ENCODE data around the gene PWP2.
"Not testable (repeated sequence)": the region's sequence is repeated elsewhere in the genome, so short reads cannot be mapped to it uniquely, and the experiment has no call there.

The PWP2 gene

GRCh38 chr21:44107026-44107501 lies at the start of gene PWP2:
TSS of gene PWP2 (plus strand) at chr21:44107399. CDS start at chr21:44107417, 18 bp downstream.
- DNase-seq (ENCODE audit: low read depth in 1 of 2, low spot score in 1 of 2); in situ Hi-C loops (cut with HindIII; ENCODE audit: low pct_unique_long_range_greater_than_20kb, low sequenced_read_pairs): not testable (repeated sequence)

- DNase-seq (ENCODE audit: low read depth in 1 of 2, low spot score in 1 of 2) = no peak
- in situ Hi-C loops (cut with HindIII; ENCODE audit: low pct_unique_long_range_greater_than_20kb, low sequenced_read_pairs) = no loop called here
- TF ChIP-seq JUND (IDR thresholded peaks at IDR 0.05; ENCODE audit: low read depth) = no peak
Measured at GRCh38 chr21:44057960-44058651, 49.1 kb upstream of the PWP2 start.

- no peak for DNase-seq (ENCODE audit: low read depth in 1 of 2, low spot score in 1 of 2)
- in situ Hi-C loops (cut with HindIII; ENCODE audit: low pct_unique_long_range_greater_than_20kb, low sequenced_read_pairs) = no loop called here
- no peak for TF ChIP-seq JUND (IDR thresholded peaks at IDR 0.05; ENCODE audit: low read depth)
Measured at GRCh38 chr21:44058652-44058964, 48.6 kb upstream of the PWP2 start.

- no peak for TF ChIP-seq JUND (IDR thresholded peaks at IDR 0.05; ENCODE audit: low read depth)
- no peak for DNase-seq (ENCODE audit: low read depth in 1 of 2, low spot score in 1 of 2)
- in situ Hi-C loops (cut with HindIII; ENCODE audit: low pct_unique_long_range_greater_than_20kb, low sequenced_read_pairs) = no loop called here
Measured at GRCh38 chr21:44058981-44059380, 48.2 kb upstream of the PWP2 start.

- in situ Hi-C loops (cut with HindIII; ENCODE audit: low pct_unique_long_range_greater_than_20kb, low sequenced_read_pairs) = no loop called here
- no peak for TF ChIP-seq JUND (IDR thresholded peaks at IDR 0.05; ENCODE audit: low read depth)
- no peak for DNase-seq (ENCODE audit: low read depth in 1 of 2, low spot score in 1 of 2)
Measured at GRCh38 chr21:44059710-44060109, 47.5 kb upstream of the PWP2 start.

- TF ChIP-seq JUND (IDR thresholded peaks at IDR 0.05; ENCODE audit: low read depth) = no peak
- no peak for DNase-seq (ENCODE audit: low read depth in 1 of 2, low spot score in 1 of 2)
- in situ Hi-C loops (cut with HindIII; ENCODE audit: low pct_unique_long_range_greater_than_20kb, low sequenced_read_pairs) = no loop called here
Measured at GRCh38 chr21:44062380-44062779, 44.8 kb upstream of the PWP2 start.

GRCh38 chr21:44063151-44063912 lies 43.9 kb upstream of the PWP2 start:
- no peak for DNase-seq (ENCODE audit: low read depth in 1 of 2, low spot score in 1 of 2)
- in situ Hi-C loops (cut with HindIII; ENCODE audit: low pct_unique_long_range_greater_than_20kb, low sequenced_read_pairs) = no loop called here
- no peak for TF ChIP-seq JUND (IDR thresholded peaks at IDR 0.05; ENCODE audit: low read depth)

GRCh38 chr21:44064852-44065403 lies 42.3 kb upstream of the PWP2 start:
- in situ Hi-C loops (cut with HindIII; ENCODE audit: low pct_unique_long_range_greater_than_20kb, low sequenced_read_pairs) = no loop called here
- TF ChIP-seq JUND (IDR thresholded peaks at IDR 0.05; ENCODE audit: low read depth) = no peak
- DNase-seq (ENCODE audit: low read depth in 1 of 2, low spot score in 1 of 2) = no peak

- DNase-seq (ENCODE audit: low read depth in 1 of 2, low spot score in 1 of 2) = no peak
- TF ChIP-seq JUND (IDR thresholded peaks at IDR 0.05; ENCODE audit: low read depth) = no peak
- in situ Hi-C loops (cut with HindIII; ENCODE audit: low pct_unique_long_range_greater_than_20kb, low sequenced_read_pairs) = no loop called here
Measured at GRCh38 chr21:44065428-44065827, 41.8 kb upstream of the PWP2 start.

GRCh38 chr21:44066116-44066515 lies 41.1 kb upstream of the PWP2 start:
- no peak for TF ChIP-seq JUND (IDR thresholded peaks at IDR 0.05; ENCODE audit: low read depth)
- in situ Hi-C loops (cut with HindIII; ENCODE audit: low pct_unique_long_range_greater_than_20kb, low sequenced_read_pairs) = no loop called here
- no peak for DNase-seq (ENCODE audit: low read depth in 1 of 2, low spot score in 1 of 2)

GRCh38 chr21:44067011-44067839 lies 40.0 kb upstream of the PWP2 start:
- in situ Hi-C loops (cut with HindIII; ENCODE audit: low pct_unique_long_range_greater_than_20kb, low sequenced_read_pairs) = no loop called here
- no peak for TF ChIP-seq JUND (IDR thresholded peaks at IDR 0.05; ENCODE audit: low read depth)

GRCh38 chr21:44070391-44070790 lies 36.8 kb upstream of the PWP2 start:
- in situ Hi-C loops (cut with HindIII; ENCODE audit: low pct_unique_long_range_greater_than_20kb, low sequenced_read_pairs) = no loop called here
- no peak for DNase-seq (ENCODE audit: low read depth in 1 of 2, low spot score in 1 of 2)
- TF ChIP-seq JUND (IDR thresholded peaks at IDR 0.05; ENCODE audit: low read depth) = no peak

More at GRCh38 chr21:44067011-44067839, 40.0 kb upstream of the PWP2 start:
- no peak for DNase-seq (ENCODE audit: low read depth in 1 of 2, low spot score in 1 of 2)

All from T47D (cell line).